SK-N-SH treated with all-trans-retinoic acid at 6 μM for 48 hours (cell line): ENCODE results near the gene SLC25A48.

Experiments
- GLIS3 ChIP-seq: fragments of 250-450 bp; sonication (Bioruptor Pico); IDR thresholded peaks from 2 replicates; pipeline ENCODE4 v1.5.0; 2020; ENCODE audit warnings: mild to moderate bottlenecking, moderate library complexity
- ISL1 ChIP-seq: fragments of 250-450 bp; sonication (Bioruptor Pico); IDR thresholded peaks from 2 replicates; pipeline ENCODE4 v2.1.2; 2022; ENCODE audit warnings: mild to moderate bottlenecking, moderate library complexity
- RARB ChIP-seq: fragments of 250-450 bp; sonication (Bioruptor Pico); IDR thresholded peaks from 2 replicates; pipeline ENCODE4 v1.8.0; 2021; ENCODE audit warnings: mild to moderate bottlenecking, moderate library complexity
- TCF4 ChIP-seq: fragments of 250-450 bp; sonication (Bioruptor Pico); IDR thresholded peaks from 2 replicates; pipeline ENCODE4 v1.8.0; 2021; ENCODE audit warnings: mild to moderate bottlenecking, moderate library complexity, borderline replicate concordance
- ZC3H10 ChIP-seq: fragments of 250-450 bp; sonication (Bioruptor Pico); IDR thresholded peaks from 2 replicates; pipeline ENCODE4 v1.5.1; 2021; ENCODE audit warnings: mild to moderate bottlenecking, moderate library complexity
- ZNF565 ChIP-seq: fragments of 450-650 bp; formaldehyde crosslinking; conservative IDR thresholded peaks from 2 replicates; pipeline ENCODE4 v1.5.0; 2020; ENCODE audit warnings: low read depth, mild to moderate bottlenecking, moderate library complexity

- no peak for TF ChIP-seq GLIS3
- no peak for TF ChIP-seq ISL1 (CRISPR knock-in tag)
- no peak for TF ChIP-seq ZNF565 (CRISPR knock-in tag)
- no peak for TF ChIP-seq ZC3H10 (CRISPR knock-in tag)
- TF ChIP-seq TCF4 (CRISPR knock-in tag) = no peak
- no peak for TF ChIP-seq RARB (CRISPR knock-in tag)
Observed at GRCh38 chr5:135827965-135828781, 6.3 kb upstream of the SLC25A48 start.
